Measurements from ENCODE around the gene AGR3. TPM values are rescaled to one million over a fixed set of nuclear protein-coding genes. Genes with fewer than 3 reads are reported as not detected.

AGR3 gene
- total RNA-seq, 1 donor from 2014 or later = not detected

Other genes starting within 250 kb of the AGR3 start
- gene ANKMY2, start 236.2 kb downstream of the AGR3 start, total RNA-seq = 12.9 and 13.2 TPM in 2 replicates
- gene BZW2, start 235.8 kb downstream of the AGR3 start, total RNA-seq = 102 and 148 TPM in 2 replicates
- gene TSPAN13, start 128.2 kb downstream of the AGR3 start, total RNA-seq = 21.7 and 25.8 TPM in 2 replicates
- gene AGR2, start 77.0 kb downstream of the AGR3 start, total RNA-seq = 11.9 and 29.4 TPM in 2 replicates

All from epithelial cell of proximal tubule (primary cell).